HepG2 (cell line): ENCODE data around the gene UNC5CL. TPM values are rescaled to one million over a fixed set of nuclear protein-coding genes. Genes with fewer than 3 reads are reported as not detected.

Source experiments
- CREM ChIP-seq, 2 experiments: sonication (generic) in 1 of 2; formaldehyde crosslinking in 1 of 2; IDR thresholded peaks; 2 replicates each; pipeline versions ENCODE4 v1.4.0 to v1.6.1; 2016 to 2020; ENCODE audit warnings: antibody characterized with exemption in 1 of 2, mild to moderate bottlenecking in 1 of 2, missing genetic modification reagents in 1 of 2
- DPF2 ChIP-seq: sonication (generic); formaldehyde crosslinking; IDR thresholded peaks from 2 replicates; pipeline ENCODE4 v1.4.0; 2020; ENCODE audit warnings: mild to moderate bottlenecking, low read depth, missing genetic modification reagents, borderline replicate concordance
- MED13 ChIP-seq: sonication (generic); formaldehyde crosslinking; IDR thresholded peaks from 2 replicates; pipeline ENCODE4 v1.5.0; 2020; ENCODE audit warnings: missing genetic modification reagents
- PITX1 ChIP-seq: sonication (generic); formaldehyde crosslinking; IDR thresholded peaks from 2 replicates; pipeline ENCODE4 v1.5.1; 2020; ENCODE audit warnings: mild to moderate bottlenecking, missing genetic modification reagents
- POLR2A ChIP-seq, 2 experiments: IDR thresholded peaks; 2 replicates each; pipeline ENCODE4 v1.6.1; 2011; ENCODE audit warnings: low read depth in 2 of 2, low read length in 2 of 2, mild to moderate bottlenecking in 1 of 2, moderate library complexity in 1 of 2; ENCODE audit not compliant: insufficient read depth in 1 of 2
- POLR2AphosphoS5 ChIP-seq: IDR thresholded peaks from 2 replicates; pipeline ENCODE4 v1.6.1; 2012; ENCODE audit warnings: low read depth, low read length
- SOX5 ChIP-seq: IDR thresholded peaks from 2 replicates; pipeline ENCODE4 v1.6.1; 2016; ENCODE audit warnings: borderline replicate concordance
- ZFP1 ChIP-seq: IDR thresholded peaks from 2 replicates; pipeline ENCODE4 v1.6.1; 2016
- ZKSCAN5 ChIP-seq: sonication (generic); formaldehyde crosslinking; IDR thresholded peaks from 2 replicates; pipeline ENCODE4 v1.5.1; 2020; ENCODE audit warnings: mild to moderate bottlenecking, missing genetic modification reagents
- ZNF746 ChIP-seq: sonication (generic); formaldehyde crosslinking; IDR thresholded peaks from 2 replicates; pipeline ENCODE4 v1.8.0; 2022; ENCODE audit warnings: mild to moderate bottlenecking, missing genetic modification reagents
- ZNF75D ChIP-seq: sonication (generic); formaldehyde crosslinking; IDR thresholded peaks from 2 replicates; pipeline ENCODE4 v1.8.1; 2023; ENCODE audit warnings: missing genetic modification reagents, mild to moderate bottlenecking, borderline replicate concordance
- polyA plus RNA-seq, 8 experiments: library from polyadenylated mRNA; depleted of rRNA in 3 of 8; stranded (reverse) in 7 of 8; unstranded in 1 of 8; fragments of >200 nt; fragmentation: Illumina TruSeq in 4 of 8; extraction: Trizol in 4 of 8; gene quantifications; 2 replicates each; pipeline versions ENCODE4 v1.2.1 to v1.2.3, GENCODE V29; 2011 to 2016; ENCODE audit warnings: low read depth in 4 of 8, missing spikeins in 1 of 8, mixed read lengths in 1 of 8; ENCODE audit not compliant: insufficient read depth in 1 of 8
- total RNA-seq, 5 experiments: library from RNA; depleted of rRNA; stranded (reverse); fragments of >200 nt; fragmentation: Illumina TruSeq; extraction: Trizol; gene quantifications; 2 replicates each; pipeline ENCODE4 v1.2.3, GENCODE V29; 2016; ENCODE audit warnings: low read depth in 1 of 5
- TF ChIP-seq, protein P1 (sequence below): sonication (generic); formaldehyde crosslinking; IDR thresholded peaks from 2 replicates; pipeline ENCODE4 v1.4.0; 2020; ENCODE audit warnings: missing genetic modification reagents
- TF ChIP-seq, protein P2 (sequence below): sonication (generic); formaldehyde crosslinking; IDR thresholded peaks from 2 replicates; pipeline ENCODE4 v1.5.0; 2020; ENCODE audit warnings: mild to moderate bottlenecking, missing genetic modification reagents, borderline replicate concordance
- TF ChIP-seq, protein P3 (sequence below): sonication (generic); formaldehyde crosslinking; IDR thresholded peaks from 2 replicates; pipeline ENCODE4 v1.5.0; 2020; ENCODE audit warnings: missing genetic modification reagents
- TF ChIP-seq, protein P4 (sequence below): IDR thresholded peaks from 2 replicates; pipeline ENCODE4 v1.6.1; 2016; ENCODE audit warnings: low read depth, missing genetic modification reagents, missing compliant biosample characterization

UNC5CL gene
- total and polyA plus RNA-seq, 2 of the 13 experiments (the other 11 are each of a cell fraction or from before 2014, with no cell fraction given) = 2.4 to 2.5 TPM

DNA sequence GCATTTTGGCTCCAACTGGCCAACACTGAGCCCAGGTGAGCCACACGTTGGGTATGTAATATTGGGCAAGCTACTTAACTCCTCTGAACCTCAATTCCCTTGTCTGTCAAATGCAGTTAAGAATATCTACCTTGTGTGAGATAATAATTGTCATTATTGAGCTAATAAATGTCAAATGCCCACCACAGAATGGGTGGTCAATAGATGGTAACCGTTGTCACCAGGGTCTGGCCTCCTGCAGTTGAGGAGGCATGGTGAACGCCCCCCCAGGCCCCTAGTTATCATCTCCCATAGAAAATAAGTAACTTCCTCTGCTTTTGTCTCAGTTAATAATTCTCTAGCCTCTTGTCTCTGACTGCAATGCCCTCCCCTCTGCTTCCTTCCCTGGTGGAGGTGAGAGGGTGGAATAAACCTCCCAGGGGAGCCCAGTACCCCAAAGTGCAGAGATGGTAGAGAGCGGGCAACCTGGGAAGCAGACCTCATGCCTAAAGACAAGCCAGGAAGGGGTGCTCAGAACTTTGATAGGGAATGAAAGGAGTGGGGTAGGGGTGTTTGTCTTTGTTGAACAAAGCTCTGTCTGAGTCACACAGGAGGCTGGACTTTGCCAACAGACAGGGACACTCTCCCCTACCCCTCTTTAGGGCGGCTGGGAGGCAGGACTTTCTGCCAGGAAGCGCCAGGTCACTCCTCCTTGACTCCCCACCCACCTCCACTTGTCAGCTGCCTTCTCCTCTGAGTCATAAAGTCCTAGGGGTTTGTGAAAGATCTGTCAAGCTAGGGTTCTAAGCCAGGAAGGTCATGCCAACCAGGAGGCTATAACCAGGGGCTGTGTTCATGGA, 1.3 kb upstream of the UNC5CL start (continued):
- TF ChIP-seq, protein P1, sequence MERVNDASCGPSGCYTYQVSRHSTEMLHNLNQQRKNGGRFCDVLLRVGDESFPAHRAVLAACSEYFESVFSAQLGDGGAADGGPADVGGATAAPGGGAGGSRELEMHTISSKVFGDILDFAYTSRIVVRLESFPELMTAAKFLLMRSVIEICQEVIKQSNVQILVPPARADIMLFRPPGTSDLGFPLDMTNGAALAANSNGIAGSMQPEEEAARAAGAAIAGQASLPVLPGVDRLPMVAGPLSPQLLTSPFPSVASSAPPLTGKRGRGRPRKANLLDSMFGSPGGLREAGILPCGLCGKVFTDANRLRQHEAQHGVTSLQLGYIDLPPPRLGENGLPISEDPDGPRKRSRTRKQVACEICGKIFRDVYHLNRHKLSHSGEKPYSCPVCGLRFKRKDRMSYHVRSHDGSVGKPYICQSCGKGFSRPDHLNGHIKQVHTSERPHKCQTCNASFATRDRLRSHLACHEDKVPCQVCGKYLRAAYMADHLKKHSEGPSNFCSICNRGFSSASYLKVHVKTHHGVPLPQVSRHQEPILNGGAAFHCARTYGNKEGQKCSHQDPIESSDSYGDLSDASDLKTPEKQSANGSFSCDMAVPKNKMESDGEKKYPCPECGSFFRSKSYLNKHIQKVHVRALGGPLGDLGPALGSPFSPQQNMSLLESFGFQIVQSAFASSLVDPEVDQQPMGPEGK (CRISPR knock-in tag) = peak; percentile 86
- TF ChIP-seq, protein P2, sequence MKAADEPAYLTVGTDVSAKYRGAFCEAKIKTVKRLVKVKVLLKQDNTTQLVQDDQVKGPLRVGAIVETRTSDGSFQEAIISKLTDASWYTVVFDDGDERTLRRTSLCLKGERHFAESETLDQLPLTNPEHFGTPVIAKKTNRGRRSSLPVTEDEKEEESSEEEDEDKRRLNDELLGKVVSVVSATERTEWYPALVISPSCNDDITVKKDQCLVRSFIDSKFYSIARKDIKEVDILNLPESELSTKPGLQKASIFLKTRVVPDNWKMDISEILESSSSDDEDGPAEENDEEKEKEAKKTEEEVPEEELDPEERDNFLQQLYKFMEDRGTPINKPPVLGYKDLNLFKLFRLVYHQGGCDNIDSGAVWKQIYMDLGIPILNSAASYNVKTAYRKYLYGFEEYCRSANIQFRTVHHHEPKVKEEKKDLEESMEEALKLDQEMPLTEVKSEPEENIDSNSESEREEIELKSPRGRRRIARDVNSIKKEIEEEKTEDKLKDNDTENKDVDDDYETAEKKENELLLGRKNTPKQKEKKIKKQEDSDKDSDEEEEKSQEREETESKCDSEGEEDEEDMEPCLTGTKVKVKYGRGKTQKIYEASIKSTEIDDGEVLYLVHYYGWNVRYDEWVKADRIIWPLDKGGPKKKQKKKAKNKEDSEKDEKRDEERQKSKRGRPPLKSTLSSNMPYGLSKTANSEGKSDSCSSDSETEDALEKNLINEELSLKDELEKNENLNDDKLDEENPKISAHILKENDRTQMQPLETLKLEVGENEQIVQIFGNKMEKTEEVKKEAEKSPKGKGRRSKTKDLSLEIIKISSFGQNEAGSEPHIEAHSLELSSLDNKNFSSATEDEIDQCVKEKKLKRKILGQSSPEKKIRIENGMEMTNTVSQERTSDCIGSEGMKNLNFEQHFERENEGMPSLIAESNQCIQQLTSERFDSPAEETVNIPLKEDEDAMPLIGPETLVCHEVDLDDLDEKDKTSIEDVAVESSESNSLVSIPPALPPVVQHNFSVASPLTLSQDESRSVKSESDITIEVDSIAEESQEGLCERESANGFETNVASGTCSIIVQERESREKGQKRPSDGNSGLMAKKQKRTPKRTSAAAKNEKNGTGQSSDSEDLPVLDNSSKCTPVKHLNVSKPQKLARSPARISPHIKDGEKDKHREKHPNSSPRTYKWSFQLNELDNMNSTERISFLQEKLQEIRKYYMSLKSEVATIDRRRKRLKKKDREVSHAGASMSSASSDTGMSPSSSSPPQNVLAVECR (CRISPR knock-in tag) = peak; percentile 66; the same call in 1 of the 2 replicates
- peak; percentile 72 for TF ChIP-seq ZFP1 (CRISPR knock-in tag)
- TF ChIP-seq ZNF746 (CRISPR knock-in tag) = peak; percentile 81
- peak; percentile 78 to 85 for TF ChIP-seq POLR2A (IDR thresholded peaks at IDR 0.05; ENCODE audit: insufficient read depth in 1 of 2, low read depth in 2 of 2, low read length in 2 of 2)
- TF ChIP-seq, protein P3, sequence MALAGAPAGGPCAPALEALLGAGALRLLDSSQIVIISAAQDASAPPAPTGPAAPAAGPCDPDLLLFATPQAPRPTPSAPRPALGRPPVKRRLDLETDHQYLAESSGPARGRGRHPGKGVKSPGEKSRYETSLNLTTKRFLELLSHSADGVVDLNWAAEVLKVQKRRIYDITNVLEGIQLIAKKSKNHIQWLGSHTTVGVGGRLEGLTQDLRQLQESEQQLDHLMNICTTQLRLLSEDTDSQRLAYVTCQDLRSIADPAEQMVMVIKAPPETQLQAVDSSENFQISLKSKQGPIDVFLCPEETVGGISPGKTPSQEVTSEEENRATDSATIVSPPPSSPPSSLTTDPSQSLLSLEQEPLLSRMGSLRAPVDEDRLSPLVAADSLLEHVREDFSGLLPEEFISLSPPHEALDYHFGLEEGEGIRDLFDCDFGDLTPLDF (CRISPR knock-in tag) = no peak
- TF ChIP-seq POLR2AphosphoS5 = peak; percentile 79
- peak; percentile 50 for TF ChIP-seq PITX1
- TF ChIP-seq SOX5 (CRISPR knock-in tag) = peak; percentile 84; the same call in 1 of the 2 replicates
- TF ChIP-seq ZNF75D (CRISPR knock-in tag) = 0 out of 2 replicates have a peak, but pooled peaks have one; percentile 31
- peak; percentile 58; the same call in 1 of the 2 replicates for TF ChIP-seq CREM (IDR thresholded peaks at IDR 0.05)
- no peak for TF ChIP-seq CREM (CRISPR knock-in tag; IDR thresholded peaks at IDR 0.05)
- TF ChIP-seq, protein P4, sequence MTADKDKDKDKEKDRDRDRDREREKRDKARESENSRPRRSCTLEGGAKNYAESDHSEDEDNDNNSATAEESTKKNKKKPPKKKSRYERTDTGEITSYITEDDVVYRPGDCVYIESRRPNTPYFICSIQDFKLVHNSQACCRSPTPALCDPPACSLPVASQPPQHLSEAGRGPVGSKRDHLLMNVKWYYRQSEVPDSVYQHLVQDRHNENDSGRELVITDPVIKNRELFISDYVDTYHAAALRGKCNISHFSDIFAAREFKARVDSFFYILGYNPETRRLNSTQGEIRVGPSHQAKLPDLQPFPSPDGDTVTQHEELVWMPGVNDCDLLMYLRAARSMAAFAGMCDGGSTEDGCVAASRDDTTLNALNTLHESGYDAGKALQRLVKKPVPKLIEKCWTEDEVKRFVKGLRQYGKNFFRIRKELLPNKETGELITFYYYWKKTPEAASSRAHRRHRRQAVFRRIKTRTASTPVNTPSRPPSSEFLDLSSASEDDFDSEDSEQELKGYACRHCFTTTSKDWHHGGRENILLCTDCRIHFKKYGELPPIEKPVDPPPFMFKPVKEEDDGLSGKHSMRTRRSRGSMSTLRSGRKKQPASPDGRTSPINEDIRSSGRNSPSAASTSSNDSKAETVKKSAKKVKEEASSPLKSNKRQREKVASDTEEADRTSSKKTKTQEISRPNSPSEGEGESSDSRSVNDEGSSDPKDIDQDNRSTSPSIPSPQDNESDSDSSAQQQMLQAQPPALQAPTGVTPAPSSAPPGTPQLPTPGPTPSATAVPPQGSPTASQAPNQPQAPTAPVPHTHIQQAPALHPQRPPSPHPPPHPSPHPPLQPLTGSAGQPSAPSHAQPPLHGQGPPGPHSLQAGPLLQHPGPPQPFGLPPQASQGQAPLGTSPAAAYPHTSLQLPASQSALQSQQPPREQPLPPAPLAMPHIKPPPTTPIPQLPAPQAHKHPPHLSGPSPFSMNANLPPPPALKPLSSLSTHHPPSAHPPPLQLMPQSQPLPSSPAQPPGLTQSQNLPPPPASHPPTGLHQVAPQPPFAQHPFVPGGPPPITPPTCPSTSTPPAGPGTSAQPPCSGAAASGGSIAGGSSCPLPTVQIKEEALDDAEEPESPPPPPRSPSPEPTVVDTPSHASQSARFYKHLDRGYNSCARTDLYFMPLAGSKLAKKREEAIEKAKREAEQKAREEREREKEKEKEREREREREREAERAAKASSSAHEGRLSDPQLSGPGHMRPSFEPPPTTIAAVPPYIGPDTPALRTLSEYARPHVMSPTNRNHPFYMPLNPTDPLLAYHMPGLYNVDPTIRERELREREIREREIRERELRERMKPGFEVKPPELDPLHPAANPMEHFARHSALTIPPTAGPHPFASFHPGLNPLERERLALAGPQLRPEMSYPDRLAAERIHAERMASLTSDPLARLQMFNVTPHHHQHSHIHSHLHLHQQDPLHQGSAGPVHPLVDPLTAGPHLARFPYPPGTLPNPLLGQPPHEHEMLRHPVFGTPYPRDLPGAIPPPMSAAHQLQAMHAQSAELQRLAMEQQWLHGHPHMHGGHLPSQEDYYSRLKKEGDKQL (CRISPR knock-in tag) = peak; percentile 62; the same call in 1 of the 2 replicates
- peak; percentile 57 for TF ChIP-seq MED13
- TF ChIP-seq DPF2 = peak; percentile 63; the same call in 1 of the 2 replicates
- TF ChIP-seq ZKSCAN5 = peak; percentile 91
